Neuronal stem cell (in vitro differentiated cells): ENCODE data around the gene HNMT.

Experiments
- DNase-seq: peaks from one replicate; pipeline ENCODE4 v3.0.0-alpha.2; 2013; ENCODE audit warnings: low spot score
- H2AFZ ChIP-seq: one replicate; pipeline ENCODE4 v1.6.1; 2013; ENCODE audit warnings: mild to moderate bottlenecking, low read length, inconsistent platforms
- H2AK5ac ChIP-seq: 2 replicates; pipeline ENCODE4 v1.6.1; 2013; ENCODE audit warnings: low read depth, mild to moderate bottlenecking, inconsistent platforms, low read length, moderate library complexity, mixed read lengths
- H2BK120ac ChIP-seq: 2 replicates; pipeline ENCODE4 v1.6.1; 2013; ENCODE audit warnings: low read depth, mild to moderate bottlenecking, inconsistent platforms, low read length, moderate library complexity, mixed read lengths
- H2BK12ac ChIP-seq: one replicate; pipeline ENCODE4 v1.6.1; 2013; ENCODE audit warnings: low read length, inconsistent platforms
- H2BK15ac ChIP-seq: 2 replicates; pipeline ENCODE4 v1.6.1; 2013; ENCODE audit warnings: mild to moderate bottlenecking, low read length, inconsistent platforms, mixed read lengths
- H2BK5ac ChIP-seq: one replicate; pipeline ENCODE4 v1.6.1; 2013; ENCODE audit warnings: inconsistent platforms, mild to moderate bottlenecking, low read length, moderate library complexity
- H3K14ac ChIP-seq: one replicate; pipeline ENCODE4 v1.6.1; 2013; ENCODE audit warnings: low read length, inconsistent platforms
- H3K18ac ChIP-seq: 2 replicates; pipeline ENCODE4 v1.6.1; 2013; ENCODE audit warnings: low read length, inconsistent platforms
- H3K23ac ChIP-seq: 2 replicates; pipeline ENCODE4 v1.6.1; 2013; ENCODE audit warnings: low read depth, mild to moderate bottlenecking, mixed read lengths, low read length, inconsistent platforms; ENCODE audit not compliant: poor library complexity
- H3K27ac ChIP-seq: replicated peaks from 3 replicates; pipeline ENCODE4 v1.5.1; 2013; ENCODE audit warnings: low read length, inconsistent platforms
- H3K27me3 ChIP-seq, 3 experiments: 2 replicates each; pipeline ENCODE4 v1.6.1; 2013; ENCODE audit warnings: low read length in 3 of 3, mild to moderate bottlenecking in 2 of 3, inconsistent platforms in 1 of 3, low read depth in 1 of 3, mixed read lengths in 1 of 3, moderate library complexity in 1 of 3; ENCODE audit not compliant: control insufficient read depth in 3 of 3, insufficient read depth in 3 of 3
- H3K36me3 ChIP-seq, 2 donors: replicated peaks in 1 of 2; 2 replicates each; pipeline ENCODE4 v1.6.1; 2013; ENCODE audit warnings: low read length in 2 of 2; ENCODE audit not compliant: control insufficient read depth in 2 of 2, insufficient read depth in 2 of 2
- H3K4ac ChIP-seq: 2 replicates; pipeline ENCODE4 v1.6.1; 2013; ENCODE audit warnings: inconsistent platforms, mild to moderate bottlenecking, low read length, moderate library complexity
- H3K4me1 ChIP-seq, 2 donors: 1 replicate in 1 of 2; 2 replicates in 1 of 2; pipeline ENCODE4 v1.6.1; 2013; ENCODE audit warnings: low read length in 2 of 2, low read depth in 1 of 2; ENCODE audit not compliant: control insufficient read depth in 2 of 2, insufficient read depth in 1 of 2
- H3K4me2 ChIP-seq: one replicate; pipeline ENCODE4 v1.6.1; 2013; ENCODE audit warnings: mild to moderate bottlenecking, low read length, inconsistent platforms; ENCODE audit not compliant: insufficient read depth, poor library complexity, severe bottlenecking
- H3K4me3 ChIP-seq, 2 donors: 2 replicates each; pipeline ENCODE4 v1.5.1; 2013; ENCODE audit warnings: low read length in 2 of 2, mild to moderate bottlenecking in 2 of 2, inconsistent platforms in 1 of 2, moderate library complexity in 1 of 2
- H3K79me1 ChIP-seq: one replicate; pipeline ENCODE4 v1.6.1; 2013; ENCODE audit warnings: low read depth, mild to moderate bottlenecking, inconsistent platforms, low read length, moderate library complexity
- H3K9ac ChIP-seq: one replicate; pipeline ENCODE4 v1.6.1; 2013; ENCODE audit warnings: mild to moderate bottlenecking, low read depth, low read length, inconsistent platforms; ENCODE audit not compliant: poor library complexity
- H3K9me3 ChIP-seq, 2 donors: replicated peaks in 1 of 2; 2 replicates each; pipeline versions ENCODE3 to v1.6.1; 2013; ENCODE audit warnings: low read length in 2 of 2, mild to moderate bottlenecking in 2 of 2, inconsistent platforms in 1 of 2, low read depth in 1 of 2, mixed read lengths in 1 of 2, moderate library complexity in 1 of 2; ENCODE audit not compliant: control insufficient read depth in 2 of 2, insufficient read depth in 1 of 2
- H4K8ac ChIP-seq: one replicate; pipeline ENCODE4 v1.6.1; 2013; ENCODE audit warnings: low read depth, mild to moderate bottlenecking, inconsistent platforms, low read length, moderate library complexity
- H4K91ac ChIP-seq: one replicate; pipeline ENCODE4 v1.6.1; 2013; ENCODE audit warnings: low read length, low read depth, mild to moderate bottlenecking, inconsistent platforms; ENCODE audit not compliant: poor library complexity
- WGBS, 2 donors: extraction: QIAGEN DNeasy Blood & Tissue Kit; methylation state at CpG; one replicate each; pipeline ENCODE4 v1.1.7; 2013; ENCODE audit warnings: missing lambda C conversion rate in 2 of 2, mixed read lengths in 1 of 2; ENCODE audit not compliant: insufficient read length in 2 of 2, insufficient replicate concordance in 1 of 2; ENCODE audit errors: extremely low coverage in 2 of 2; 5-methylcytosine and 5-hydroxymethylcytosine counted together

HNMT gene

GRCh38 chr2:137930146-137930545 is 34.1 kb upstream of the HNMT start:
- H2AK5ac ChIP-seq, result no peak overlapping the region
- H3K79me1 ChIP-seq, result no peaks in the 10 kb centered on the region
- H4K8ac ChIP-seq, result no peak overlapping the region
- no peak overlapping the region for H3K4me2 ChIP-seq
- DNase-seq, result no peak
- no peak overlapping the region for H3K4ac ChIP-seq
- H2BK15ac ChIP-seq, result no peak overlapping the region
- H2BK120ac ChIP-seq, result no peak overlapping the region
- no peak overlapping the region for H3K27ac ChIP-seq
- no peak overlapping the region for H2BK5ac ChIP-seq
- H4K91ac ChIP-seq, result no peak overlapping the region
- no peak overlapping the region for H3K4me3 ChIP-seq
- H3K23ac ChIP-seq, result no peak overlapping the region
- no peak overlapping the region for H3K9ac ChIP-seq
- no peak overlapping the region for H3K14ac ChIP-seq
- no peaks in the 10 kb centered on the region for H3K4me1 ChIP-seq
- H3K27me3 ChIP-seq, result no peaks in the 10 kb centered on the region
- H3K36me3 ChIP-seq, result no peaks in the 10 kb centered on the region
- H2BK12ac ChIP-seq, result no peak overlapping the region
- H2AFZ ChIP-seq, result no peak overlapping the region
- peaks cover 0 to 1% of the 10 kb centered on the region in 2 donors for H3K9me3 ChIP-seq
- WGBS, 2 donors, result no CpG with 5 or more reads among the region's 3 CpGs
- no peak overlapping the region for H3K18ac ChIP-seq

GRCh38 chr2:137935591-137935990 is 28.7 kb upstream of the HNMT start:
- H3K18ac ChIP-seq, result no peak overlapping the region
- WGBS, 2 donors, result no CpG with 5 or more reads among the region's 1 CpG

GRCh38 chr2:137937246-137937645 is 27.0 kb upstream of the HNMT start:
- Histone ChIP-seq H3K9me3 (peaks cover 0 to 1% of the 10 kb centered on the region in 2 donors), H2BK12ac (no peak overlapping the region), H2BK15ac (no peak overlapping the region), H3K79me1 (no peaks in the 10 kb centered on the region), H3K4me3 (no peak overlapping the region), H3K14ac (no peak overlapping the region), H2BK120ac (no peak overlapping the region), H3K27me3 (no peaks in the 10 kb centered on the region), H3K36me3 (no peaks in the 10 kb centered on the region), H3K9ac (no peak overlapping the region), H3K4me2 (no peak overlapping the region), H4K8ac (no peak overlapping the region), H3K18ac (no peak overlapping the region), H3K4ac (no peak overlapping the region), H3K27ac (no peak overlapping the region), H3K23ac (no peak overlapping the region), H3K4me1 (peaks cover 0 to 3% of the 10 kb centered on the region in 2 donors), H2BK5ac (no peak overlapping the region), H4K91ac (no peak overlapping the region), H2AFZ (no peak overlapping the region), H2AK5ac (no peak overlapping the region)
- DNase-seq, result no peak
- WGBS, 2 donors, result no CpG with 5 or more reads among the region's 4 CpGs

More at GRCh38 chr2:137935591-137935990, 28.7 kb upstream of the HNMT start:
- peaks cover 0 to 1% of the 10 kb centered on the region in 2 donors for H3K9me3 ChIP-seq
- no peak overlapping the region for H4K91ac ChIP-seq
- H3K27me3 ChIP-seq, result no peaks in the 10 kb centered on the region
- H3K4me2 ChIP-seq, result no peak overlapping the region
- peaks cover 0 to 3% of the 10 kb centered on the region in 2 donors for H3K4me1 ChIP-seq
- no peak for DNase-seq
- H2BK12ac ChIP-seq, result no peak overlapping the region
- no peak overlapping the region for H3K9ac ChIP-seq
- no peak overlapping the region for H2BK120ac ChIP-seq
- no peaks in the 10 kb centered on the region for H3K36me3 ChIP-seq
- H2AK5ac ChIP-seq, result no peak overlapping the region
- no peak overlapping the region for H2AFZ ChIP-seq
- H4K8ac ChIP-seq, result no peak overlapping the region
- H3K4ac ChIP-seq, result no peak overlapping the region
- H3K79me1 ChIP-seq, result no peaks in the 10 kb centered on the region
- no peak overlapping the region for H3K23ac ChIP-seq
- no peak overlapping the region for H2BK5ac ChIP-seq
- no peak overlapping the region for H3K4me3 ChIP-seq
- no peak overlapping the region for H3K14ac ChIP-seq
- no peak overlapping the region for H2BK15ac ChIP-seq
- H3K27ac ChIP-seq, result no peak overlapping the region

GRCh38 chr2:137937778-137938177 is 26.5 kb upstream of the HNMT start:
- no peak overlapping the region for H2AK5ac ChIP-seq
- no peak overlapping the region for H3K27ac ChIP-seq
- H3K9me3 ChIP-seq, result peaks cover 0 to 1% of the 10 kb centered on the region in 2 donors
- peaks cover 0 to 3% of the 10 kb centered on the region in 2 donors for H3K4me1 ChIP-seq
- H2BK120ac ChIP-seq, result no peak overlapping the region
- no peaks in the 10 kb centered on the region for H3K79me1 ChIP-seq
- no peak overlapping the region for H2BK5ac ChIP-seq
- no peak overlapping the region for H2BK15ac ChIP-seq
- H3K9ac ChIP-seq, result no peak overlapping the region
- peak overlapping the region; percentile 27 for H3K18ac ChIP-seq
- no peak overlapping the region for H2BK12ac ChIP-seq
- H3K36me3 ChIP-seq, result no peaks in the 10 kb centered on the region
- DNase-seq, result no peak
- H4K91ac ChIP-seq, result no peak overlapping the region
- H4K8ac ChIP-seq, result no peak overlapping the region
- H3K4me3 ChIP-seq, result no peak overlapping the region
- H3K23ac ChIP-seq, result no peak overlapping the region
- no CpG with 5 or more reads among the region's 3 CpGs for WGBS, 2 donors
- no peak overlapping the region for H3K4ac ChIP-seq
- no peaks in the 10 kb centered on the region for H3K27me3 ChIP-seq
- H3K4me2 ChIP-seq, result no peak overlapping the region
- no peak overlapping the region for H2AFZ ChIP-seq
- H3K14ac ChIP-seq, result no peak overlapping the region
